ENCODE results near the gene ALKBH4.

The ALKBH4 gene

DNA sequence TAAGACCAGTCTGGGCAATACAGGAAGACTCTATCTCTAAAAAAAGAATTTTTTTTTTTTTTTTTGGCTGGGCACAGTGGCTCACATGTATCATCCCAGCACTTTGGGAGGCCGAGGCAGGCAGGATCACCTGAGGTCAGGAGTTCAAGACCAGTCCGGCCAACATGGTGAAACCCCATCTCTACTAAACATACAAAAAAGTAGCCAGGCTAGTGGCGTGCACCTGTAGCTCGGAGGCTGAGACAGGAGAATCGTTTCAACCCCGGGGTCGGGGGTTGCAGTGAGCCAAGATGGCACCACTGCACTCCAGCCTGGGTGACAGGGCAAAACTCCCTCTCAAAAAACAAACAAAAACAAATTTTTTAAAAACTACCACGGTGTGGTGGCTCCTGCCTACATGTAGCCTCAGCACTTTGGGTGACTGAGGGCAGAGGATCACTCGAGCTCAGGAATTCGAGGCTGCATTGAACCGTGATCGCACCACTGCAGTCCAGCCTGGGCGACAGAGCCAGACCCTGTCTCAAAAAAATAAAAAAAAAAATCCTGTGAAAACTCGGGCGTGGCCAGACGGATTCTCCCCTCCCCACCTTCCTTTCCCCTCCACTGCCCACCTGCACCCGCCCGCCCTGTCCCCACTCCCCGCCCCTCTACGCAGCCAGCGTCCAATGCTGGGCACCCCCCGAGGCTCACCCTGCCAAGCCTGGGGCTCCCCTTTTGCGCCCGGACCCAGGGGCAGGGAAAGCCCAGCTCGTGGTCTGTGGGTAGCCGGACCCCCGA, 32.0 kb downstream of the ALKBH4 start:
- Mint-ChIP-seq H3K4me3 (peak overlapping the region; percentile 75), H3K27ac (peak overlapping the region; percentile 96), H3K36me3 (ENCODE audit: low read depth) (peaks cover 11% of the 10 kb centered on the region), H3K9me3 (no peaks in the 10 kb centered on the region), H3K4me1 (ENCODE audit: low read depth) (peaks cover 48% of the 10 kb centered on the region), H3K27me3 (ENCODE audit: low read depth) (no peaks in the 10 kb centered on the region)

DNA sequence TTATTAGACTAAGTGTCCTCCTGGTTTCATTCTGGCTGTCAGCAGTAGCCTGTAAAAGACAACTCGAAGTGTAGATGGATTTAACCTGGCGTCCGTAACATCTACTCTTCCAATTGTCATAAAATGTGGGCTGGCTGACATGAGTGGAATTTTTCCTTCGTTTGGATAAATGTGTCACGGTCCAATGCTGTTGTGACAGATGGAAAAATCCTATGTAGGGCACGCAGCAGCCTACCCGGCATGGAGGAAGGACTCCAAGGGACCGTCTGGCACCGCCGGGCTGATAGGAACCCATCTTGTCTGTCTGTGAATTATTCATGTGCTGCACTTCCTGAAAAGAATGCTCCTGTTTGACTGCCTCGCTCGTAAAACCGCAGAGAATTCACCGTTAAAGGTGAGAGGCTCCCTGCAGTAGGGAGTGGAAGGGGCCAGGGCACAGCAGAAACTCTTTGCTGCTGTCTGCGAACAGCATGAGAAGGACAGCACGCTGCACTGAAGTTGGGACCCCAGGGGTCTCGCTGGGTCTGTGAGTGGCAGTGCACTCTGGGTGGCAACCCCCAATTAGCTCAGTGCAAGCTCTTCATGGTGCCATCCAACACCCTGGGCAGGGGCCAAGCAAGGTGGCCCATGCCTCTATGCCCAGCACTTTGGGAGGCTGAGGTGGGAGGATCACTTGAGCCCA, 32.9 kb downstream of the ALKBH4 start:
- peak overlapping the region; percentile 96 for H3K27ac Mint-ChIP-seq
- H3K27me3 Mint-ChIP-seq (ENCODE audit: low read depth): no peaks in the 10 kb centered on the region
- H3K36me3 Mint-ChIP-seq (ENCODE audit: low read depth): peaks cover 13% of the 10 kb centered on the region
- peaks cover 54% of the 10 kb centered on the region for H3K4me1 Mint-ChIP-seq (ENCODE audit: low read depth)
- H3K4me3 Mint-ChIP-seq: peak overlapping the region; percentile 75
- no peaks in the 10 kb centered on the region for H3K9me3 Mint-ChIP-seq

DNA sequence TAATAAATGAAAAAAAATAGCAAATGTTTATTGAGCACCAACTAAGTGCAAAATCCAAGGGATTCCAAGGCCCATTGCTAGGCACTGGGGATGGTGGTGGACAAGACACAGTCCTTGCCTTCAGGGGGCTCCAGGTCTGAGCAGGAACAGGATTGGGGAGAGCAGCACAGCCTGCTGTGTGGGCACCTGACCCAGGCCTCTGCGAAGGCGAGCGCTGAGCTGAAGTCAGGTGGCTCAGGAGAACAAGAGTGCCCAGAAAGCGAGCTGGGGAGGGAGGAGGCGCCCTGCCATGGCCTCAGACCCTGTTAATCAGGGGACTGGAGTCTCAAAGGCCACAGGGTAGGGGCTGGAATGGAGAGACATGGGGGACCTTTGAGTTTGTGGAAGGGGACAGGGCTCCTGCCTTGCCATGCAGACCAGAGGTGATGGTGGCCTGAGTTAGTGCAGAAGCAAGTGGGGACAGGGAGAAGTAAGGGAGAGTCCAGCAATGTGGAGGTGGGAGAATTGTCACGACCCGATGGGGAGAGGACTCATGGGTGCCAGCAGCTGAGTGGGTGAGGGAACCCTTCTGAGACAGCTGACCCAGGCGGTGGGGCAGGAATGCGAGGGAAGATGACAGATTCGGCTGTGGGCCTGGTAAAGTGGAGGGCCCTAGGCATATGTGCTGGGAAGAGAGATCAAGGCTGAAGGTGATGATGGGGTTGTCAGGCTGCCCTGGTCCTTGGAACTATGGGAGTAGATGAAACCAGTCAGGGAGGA, 35.3 kb downstream of the ALKBH4 start:
- Mint-ChIP-seq H3K4me3 (peak overlapping the region; percentile 34), H3K36me3 (ENCODE audit: low read depth) (peaks cover 31% of the 10 kb centered on the region)

DNA sequence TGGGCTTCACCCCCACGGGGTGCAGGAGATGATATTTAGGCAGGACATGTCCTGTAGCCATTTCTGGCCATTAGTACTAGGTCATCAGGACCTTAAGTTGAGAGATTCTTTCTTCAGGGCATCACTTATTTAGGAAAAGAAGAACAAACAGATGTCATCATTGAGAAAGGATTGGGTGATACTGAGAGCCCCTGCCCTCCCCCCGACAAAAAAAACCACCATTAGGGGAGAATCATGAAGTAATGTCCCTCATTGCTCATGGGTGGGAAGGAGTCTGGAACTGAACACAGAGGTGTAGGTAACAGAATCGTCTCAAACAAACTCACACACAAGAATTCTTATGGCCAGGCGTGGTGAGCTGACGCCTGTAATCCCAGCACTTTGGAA, 37.7 kb downstream of the ALKBH4 start:
- Mint-ChIP-seq H3K4me1 (ENCODE audit: low read depth) (peaks cover 63% of the 10 kb centered on the region), H3K4me3 (peak overlapping the region; percentile 87), H3K27me3 (ENCODE audit: low read depth) (no peaks in the 10 kb centered on the region), H3K9me3 (no peaks in the 10 kb centered on the region), H3K27ac (peak overlapping the region; percentile 100), H3K36me3 (ENCODE audit: low read depth) (peaks cover 33% of the 10 kb centered on the region)

More for the DNA sequence above, 35.3 kb downstream of the ALKBH4 start:
- Mint-ChIP-seq H3K4me1 (ENCODE audit: low read depth) (peaks cover 64% of the 10 kb centered on the region), H3K27ac (peak overlapping the region; percentile 96), H3K9me3 (no peaks in the 10 kb centered on the region), H3K27me3 (ENCODE audit: low read depth) (no peaks in the 10 kb centered on the region)

DNA sequence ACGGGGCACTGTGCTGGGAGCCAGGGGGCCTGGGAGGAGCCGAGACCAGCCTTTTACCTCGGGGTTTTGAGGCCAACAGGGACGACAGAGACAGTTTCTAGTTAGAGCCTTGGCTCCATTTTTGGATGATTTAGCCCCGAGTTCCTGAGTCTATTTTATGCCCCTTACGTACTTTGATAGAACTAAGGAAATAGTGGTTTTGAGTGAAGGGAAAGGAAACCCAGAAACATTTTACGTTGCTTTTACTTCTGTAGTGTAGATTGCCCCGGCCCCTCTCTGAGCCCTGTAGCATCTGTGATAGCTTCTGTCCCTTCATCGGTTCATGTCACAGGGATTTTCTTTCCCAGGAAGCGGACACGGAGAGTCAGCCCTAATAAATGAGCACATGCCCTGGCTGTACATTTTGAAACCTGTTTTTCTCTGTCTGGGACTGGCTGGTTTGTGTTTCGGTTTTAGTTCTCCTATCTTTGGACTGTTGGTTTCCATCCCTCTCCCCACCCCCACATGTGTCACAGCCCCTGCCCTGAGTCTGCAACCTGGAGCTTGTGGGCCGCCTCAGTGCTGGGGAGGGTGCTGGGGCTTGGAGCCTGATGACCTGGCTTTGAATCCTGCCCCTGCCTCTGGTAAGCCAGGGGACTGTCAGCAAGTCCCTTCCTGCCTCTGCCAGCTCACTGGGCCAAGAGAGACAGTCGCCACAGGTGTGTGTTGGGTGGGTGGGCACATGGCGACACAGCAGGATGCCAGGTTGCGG, 38.2 kb downstream of the ALKBH4 start:
- Mint-ChIP-seq H3K4me3 (peak overlapping the region; percentile 87), H3K27ac (peak overlapping the region; percentile 100), H3K27me3 (ENCODE audit: low read depth) (no peaks in the 10 kb centered on the region), H3K9me3 (no peaks in the 10 kb centered on the region), H3K36me3 (ENCODE audit: low read depth) (peaks cover 33% of the 10 kb centered on the region), H3K4me1 (ENCODE audit: low read depth) (peaks cover 57% of the 10 kb centered on the region)

DNA sequence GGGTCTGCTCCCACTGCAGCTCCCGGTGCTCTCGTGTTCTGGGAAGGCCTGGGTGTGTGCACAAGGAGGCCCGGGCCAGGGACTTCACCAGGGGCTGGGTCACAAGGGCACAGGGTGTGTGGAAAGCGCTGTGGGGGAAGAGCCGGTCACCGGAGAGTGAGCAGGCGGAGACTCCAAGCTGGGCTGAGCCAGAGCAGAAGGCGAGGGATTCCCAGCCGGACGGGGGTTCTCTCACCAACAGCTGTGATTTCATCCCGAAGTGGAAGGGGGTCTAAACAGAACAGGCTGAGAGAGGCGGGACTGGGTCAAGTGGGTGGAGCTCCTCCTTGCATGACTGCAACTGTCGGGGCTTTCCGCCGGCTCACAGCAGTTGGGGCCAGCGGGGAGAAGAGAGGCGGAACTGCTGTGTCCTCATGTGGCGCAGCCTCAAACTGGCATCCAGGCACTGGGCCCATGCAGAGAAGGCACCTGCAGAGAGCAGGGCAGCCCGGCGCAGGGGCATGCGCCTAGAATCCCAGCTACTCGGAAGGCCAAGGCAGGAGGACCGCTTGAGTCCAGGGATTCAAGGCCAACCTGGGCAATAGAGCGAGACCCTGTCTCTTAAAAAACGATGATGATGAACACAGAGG, 38.9 kb downstream of the ALKBH4 start:
- Mint-ChIP-seq H3K27ac (peak overlapping the region; percentile 100), H3K36me3 (ENCODE audit: low read depth) (peaks cover 37% of the 10 kb centered on the region), H3K27me3 (ENCODE audit: low read depth) (no peaks in the 10 kb centered on the region), H3K9me3 (no peaks in the 10 kb centered on the region), H3K4me3 (peak overlapping the region; percentile 87), H3K4me1 (ENCODE audit: low read depth) (peaks cover 58% of the 10 kb centered on the region)

DNA sequence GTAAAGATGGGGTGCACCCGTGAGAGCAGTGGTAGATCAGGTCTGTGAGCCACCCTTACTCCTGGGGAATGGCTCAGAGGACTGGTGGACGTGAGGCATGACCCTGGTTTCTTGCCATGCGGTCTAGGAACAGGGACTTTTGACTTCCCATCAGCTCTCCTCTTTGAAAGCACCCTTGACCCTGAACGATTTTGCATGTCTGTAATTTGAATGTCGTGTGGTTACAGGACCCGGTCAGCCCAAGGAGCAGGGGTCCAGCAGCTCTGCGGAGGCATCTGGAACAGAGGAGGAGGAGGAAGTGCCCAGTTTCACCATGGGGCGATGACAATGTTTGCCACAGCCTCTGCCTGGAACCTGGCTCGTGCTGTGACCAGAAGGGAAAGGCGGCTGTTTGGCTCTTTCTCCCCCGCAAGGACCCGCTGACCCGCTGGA, 39.9 kb downstream of the ALKBH4 start:
- Mint-ChIP-seq H3K36me3 (ENCODE audit: low read depth) (peaks cover 43% of the 10 kb centered on the region), H3K27ac (peak overlapping the region; percentile 100), H3K4me1 (ENCODE audit: low read depth) (peaks cover 61% of the 10 kb centered on the region), H3K4me3 (peak overlapping the region; percentile 59), H3K27me3 (ENCODE audit: low read depth) (no peaks in the 10 kb centered on the region), H3K9me3 (no peaks in the 10 kb centered on the region)

DNA sequence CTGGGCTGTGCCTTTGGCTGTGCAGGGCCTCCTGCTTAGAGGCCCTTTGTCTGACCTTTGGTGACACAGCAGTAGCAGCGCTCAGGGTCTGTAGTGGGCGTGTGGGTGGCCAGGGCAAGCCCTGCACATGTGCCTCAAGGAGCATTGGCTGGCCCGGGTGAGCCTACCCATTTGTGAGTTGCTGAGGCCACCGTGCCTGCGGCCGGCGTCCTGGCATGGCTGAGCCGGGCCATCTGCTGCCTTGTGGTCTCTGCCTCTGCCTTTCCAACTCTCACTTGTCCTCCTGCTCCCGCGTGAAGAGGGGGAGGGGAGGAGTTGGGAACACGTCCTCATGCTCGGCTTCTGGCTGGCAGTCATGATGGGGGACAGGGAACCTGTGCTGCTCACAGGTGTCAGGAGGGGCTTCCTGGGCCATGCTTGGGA, 40.5 kb downstream of the ALKBH4 start:
- Mint-ChIP-seq H3K4me1 (ENCODE audit: low read depth) (peaks cover 58% of the 10 kb centered on the region), H3K4me3 (peak overlapping the region; percentile 19), H3K27me3 (ENCODE audit: low read depth) (no peaks in the 10 kb centered on the region), H3K36me3 (ENCODE audit: low read depth) (peaks cover 42% of the 10 kb centered on the region), H3K27ac (peak overlapping the region; percentile 100), H3K9me3 (no peaks in the 10 kb centered on the region)

DNA sequence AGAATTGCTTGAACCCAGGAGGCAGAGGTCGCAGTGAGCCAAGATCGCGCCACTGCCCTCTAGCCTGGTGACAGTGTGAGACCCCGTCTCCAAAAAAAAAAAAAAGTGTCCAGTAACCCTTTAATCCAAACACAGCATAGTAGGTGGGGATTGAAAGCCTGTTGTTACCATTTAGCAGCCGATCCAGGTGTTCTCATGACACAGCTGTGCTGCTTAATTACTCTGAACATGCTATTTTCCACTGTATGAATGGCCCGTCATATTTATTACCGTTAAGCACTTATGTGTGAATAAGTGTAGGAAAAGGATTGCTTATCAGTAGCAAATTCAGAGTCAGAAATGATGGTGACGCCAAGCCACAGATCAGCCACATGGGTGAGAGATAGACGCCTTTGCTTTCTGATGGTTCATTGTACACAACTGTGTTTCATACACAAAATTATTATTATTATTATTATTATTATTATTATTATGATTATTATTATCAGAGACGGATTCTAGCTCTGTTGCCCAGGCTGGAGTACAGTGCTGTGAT, 42.9 kb downstream of the ALKBH4 start:
- Mint-ChIP-seq H3K27ac (no peak overlapping the region), H3K36me3 (ENCODE audit: low read depth) (peaks cover 45% of the 10 kb centered on the region)

DNA sequence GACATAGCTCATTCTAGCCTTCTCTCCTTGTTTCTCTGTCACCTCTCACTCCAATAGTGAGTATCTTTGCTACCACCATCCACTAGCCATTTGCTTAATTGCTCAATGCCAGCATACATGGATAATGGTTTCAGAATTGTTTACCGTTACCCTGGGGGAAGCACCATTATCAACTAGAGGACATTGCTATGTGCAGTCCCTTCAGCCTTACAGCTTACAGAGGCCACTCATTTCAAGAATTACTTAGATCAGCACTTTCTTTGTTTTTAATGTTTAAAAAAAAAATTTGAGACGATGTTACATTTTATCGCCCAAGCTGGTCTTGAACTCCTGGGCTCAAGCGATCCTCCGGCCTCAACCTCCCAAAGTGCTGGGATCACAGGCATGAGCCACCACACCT, 46.1 kb downstream of the ALKBH4 start:
- Mint-ChIP-seq H3K27me3 (ENCODE audit: low read depth) (no peaks in the 10 kb centered on the region), H3K4me3 (peak overlapping the region; percentile 17), H3K36me3 (ENCODE audit: low read depth) (peaks cover 36% of the 10 kb centered on the region), H3K4me1 (ENCODE audit: low read depth) (peaks cover 57% of the 10 kb centered on the region), H3K27ac (peak overlapping the region; percentile 76), H3K9me3 (no peaks in the 10 kb centered on the region)

More for the DNA sequence above, 42.9 kb downstream of the ALKBH4 start:
- Mint-ChIP-seq H3K4me3 (no peak overlapping the region), H3K9me3 (no peaks in the 10 kb centered on the region), H3K27me3 (ENCODE audit: low read depth) (no peaks in the 10 kb centered on the region), H3K4me1 (ENCODE audit: low read depth) (peaks cover 59% of the 10 kb centered on the region)

DNA sequence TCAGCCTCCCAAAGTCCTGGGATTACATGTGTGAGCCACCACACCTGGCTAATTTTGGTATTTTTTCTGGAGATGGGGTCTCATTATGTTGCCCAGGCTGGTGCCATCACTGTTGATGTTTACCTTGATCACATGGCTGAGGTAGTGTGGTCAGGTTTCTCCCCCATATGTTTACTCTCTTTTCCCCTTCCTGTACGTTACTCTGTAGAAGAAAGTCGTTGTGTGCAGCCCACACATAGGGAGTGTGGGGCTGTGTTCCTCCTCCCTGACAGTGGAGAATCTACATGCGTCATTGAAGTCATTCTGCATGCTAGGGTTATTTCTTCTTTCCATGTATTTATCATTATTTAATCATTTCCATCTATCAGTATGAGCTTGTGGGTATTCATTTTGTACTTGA, 47.6 kb downstream of the ALKBH4 start:
- H3K27me3 Mint-ChIP-seq (ENCODE audit: low read depth): no peaks in the 10 kb centered on the region
- peaks cover 62% of the 10 kb centered on the region for H3K4me1 Mint-ChIP-seq (ENCODE audit: low read depth)
- peak overlapping the region; percentile 99 for H3K27ac Mint-ChIP-seq
- no peaks in the 10 kb centered on the region for H3K9me3 Mint-ChIP-seq
- peaks cover 37% of the 10 kb centered on the region for H3K36me3 Mint-ChIP-seq (ENCODE audit: low read depth)
- H3K4me3 Mint-ChIP-seq: peak overlapping the region; percentile 53

DNA sequence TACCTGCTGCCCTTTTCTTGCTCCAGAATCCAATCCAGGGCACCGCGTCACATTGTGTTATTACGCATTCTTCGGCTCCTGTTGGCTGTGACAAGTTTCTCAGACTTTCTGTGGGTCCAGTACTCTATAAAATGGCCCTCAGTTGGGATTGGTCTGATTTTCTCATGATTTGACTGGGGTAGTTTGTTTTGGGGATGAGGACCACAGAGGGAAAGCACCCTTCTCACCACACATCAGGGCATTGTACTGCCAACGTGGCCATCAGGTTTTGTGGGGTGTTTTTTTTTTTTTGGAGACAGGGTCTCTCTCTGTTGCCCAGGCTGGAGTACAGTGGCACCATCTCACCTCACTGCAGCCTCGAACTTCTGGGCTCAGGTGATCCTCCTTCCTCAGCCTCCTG, 48.3 kb downstream of the ALKBH4 start:
- Mint-ChIP-seq H3K36me3 (ENCODE audit: low read depth) (peaks cover 43% of the 10 kb centered on the region), H3K4me1 (ENCODE audit: low read depth) (peaks cover 62% of the 10 kb centered on the region), H3K4me3 (peak overlapping the region; percentile 82), H3K27me3 (ENCODE audit: low read depth) (no peaks in the 10 kb centered on the region), H3K9me3 (no peaks in the 10 kb centered on the region), H3K27ac (peak overlapping the region; percentile 99)

DNA sequence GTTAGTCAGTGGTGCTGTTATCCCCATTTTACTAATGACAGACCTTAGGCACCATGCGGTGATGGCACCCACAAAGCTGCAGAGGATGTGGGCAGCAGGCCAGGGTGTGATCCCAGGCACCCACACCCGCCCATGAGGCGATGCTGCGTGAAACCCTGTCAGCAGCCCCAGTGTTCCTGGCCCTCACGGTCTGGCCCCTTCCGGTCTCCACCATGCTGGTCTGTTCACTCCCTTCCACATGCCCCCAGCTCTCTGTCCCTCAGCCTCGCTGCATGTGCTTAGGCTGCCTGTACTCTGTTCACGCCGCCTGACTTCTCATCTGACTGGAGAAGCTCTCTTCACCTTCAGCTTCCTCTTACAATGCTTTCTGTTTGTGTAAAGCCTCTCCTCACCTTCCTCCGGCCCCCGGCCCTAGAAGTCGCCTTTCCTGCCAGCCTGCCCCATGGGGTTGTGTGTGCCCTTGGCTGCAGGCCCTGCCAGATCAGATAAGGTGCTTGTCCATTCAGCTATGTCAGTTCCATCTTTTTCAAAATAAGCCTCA, 48.9 kb downstream of the ALKBH4 start:
- no peaks in the 10 kb centered on the region for H3K9me3 Mint-ChIP-seq
- H3K27me3 Mint-ChIP-seq (ENCODE audit: low read depth): no peaks in the 10 kb centered on the region
- peak overlapping the region; percentile 82 for H3K4me3 Mint-ChIP-seq
- peak overlapping the region; percentile 99 for H3K27ac Mint-ChIP-seq
- H3K36me3 Mint-ChIP-seq (ENCODE audit: low read depth): peaks cover 38% of the 10 kb centered on the region
- H3K4me1 Mint-ChIP-seq (ENCODE audit: low read depth): peaks cover 57% of the 10 kb centered on the region

Measured in T-helper 1 cell treated with Interleukin-12 subunit alpha and Interleukin-12 subunit beta and Interleukin-4 antibody, amounts not matched to agents 30 μg/mL and 1 μg/mL, for 36 hours (primary cell).